ENCODE results near the gene RPP25.

- TF ChIP-seq JUN (CRISPR knock-in tag; IDR thresholded peaks at IDR 0.05) = no peak
- TF ChIP-seq CTCF (IDR thresholded peaks at IDR 0.05) = no peak
- no peak for TF ChIP-seq NFATC4 (CRISPR knock-in tag; IDR thresholded peaks at IDR 0.05)
- TF ChIP-seq IRF2 (CRISPR knock-in tag; IDR thresholded peaks at IDR 0.05; ENCODE audit: borderline replicate concordance, low read depth) = no peak
- no peak for TF ChIP-seq RORB (CRISPR knock-in tag; IDR thresholded peaks at IDR 0.05)
- no peak for TF ChIP-seq SMAD4 (CRISPR knock-in tag; IDR thresholded peaks at IDR 0.05)
- no peak for TF ChIP-seq EMX1 (CRISPR knock-in tag; IDR thresholded peaks at IDR 0.05)
- no peak for TF ChIP-seq AFF4 (CRISPR knock-in tag; IDR thresholded peaks at IDR 0.05; ENCODE audit: borderline replicate concordance)
- no peak for TF ChIP-seq E2F4 (CRISPR knock-in tag; IDR thresholded peaks at IDR 0.05; ENCODE audit: borderline replicate concordance, low read depth)
- no peak for TF ChIP-seq ATF3 (CRISPR knock-in tag; conservative IDR thresholded peaks at IDR 0.05)
- TF ChIP-seq ESRRA (CRISPR knock-in tag; IDR thresholded peaks at IDR 0.05; ENCODE audit: borderline replicate concordance) = no peak
- TF ChIP-seq E2F5 (CRISPR knock-in tag; IDR thresholded peaks at IDR 0.05) = no peak
- no peak for TF ChIP-seq MAX (CRISPR knock-in tag; IDR thresholded peaks at IDR 0.05)
Observed at GRCh38 chr15:74976159-74976558, 19.6 kb upstream of the RPP25 start.

Measured in WTC11 (cell line).